NOMO-1 (cell line): Measurements from ENCODE around the gene PRR5.
"Not testable (repeated sequence)": the region's sequence is repeated elsewhere in the genome, so short reads cannot be mapped to it uniquely, and the experiment has no call there.

Experiments
- DNase-seq, 2 experiments: peaks; one replicate each; lab custom pipeline; 2025; ENCODE audit not compliant: unreplicated experiment in 2 of 2; lab: John Stamatoyannopoulos, UW

PRR5 gene

GRCh38 chr22:44732661-44733060 lies 30.7 kb downstream of the PRR5 start:
- no peak for DNase-seq

GRCh38 chr22:44733426-44734106 lies 31.6 kb downstream of the PRR5 start:
- DNase-seq: no peak

GRCh38 chr22:44734278-44734677 lies 32.3 kb downstream of the PRR5 start:
- DNase-seq: no peak

- no peak for DNase-seq
Measured at GRCh38 chr22:44734801-44735517, 33.0 kb downstream of the PRR5 start.

- DNase-seq: peak; percentile 5 to 10
Measured at GRCh38 chr22:44735518-44736428, 33.8 kb downstream of the PRR5 start.

GRCh38 chr22:44736581-44737405 lies 34.8 kb downstream of the PRR5 start:
- no peak for DNase-seq

GRCh38 chr22:44737406-44738346 lies 35.7 kb downstream of the PRR5 start:
- no peak for DNase-seq

GRCh38 chr22:44738347-44738715 lies 36.3 kb downstream of the PRR5 start:
- DNase-seq: no peak

GRCh38 chr22:44739024-44739423 lies 37.0 kb downstream of the PRR5 start:
- DNase-seq: no peak

GRCh38 chr22:44739666-44740065 lies 37.7 kb downstream of the PRR5 start:
- DNase-seq: not testable (repeated sequence)

- DNase-seq: no peak
Measured at GRCh38 chr22:44740307-44740706, 38.3 kb downstream of the PRR5 start.

GRCh38 chr22:44741929-44742328 lies 39.9 kb downstream of the PRR5 start:
- no peak for DNase-seq

- no peak for DNase-seq
Measured at GRCh38 chr22:44743247-44743646, 41.2 kb downstream of the PRR5 start.

GRCh38 chr22:44743804-44744211 lies 41.8 kb downstream of the PRR5 start:
- DNase-seq: no peak

GRCh38 chr22:44745853-44746789 lies 44.1 kb downstream of the PRR5 start:
- DNase-seq: no peak

- not testable (repeated sequence) for DNase-seq
Measured at GRCh38 chr22:44747784-44748127, 45.8 kb downstream of the PRR5 start.

- DNase-seq: no peak
Measured at GRCh38 chr22:44748524-44748923, 46.5 kb downstream of the PRR5 start.

- no peak for DNase-seq
Measured at GRCh38 chr22:44750481-44750880, 48.5 kb downstream of the PRR5 start.
